Activated CD4-positive, CD25-positive, alpha-beta regulatory T cell treated with anti-CD3 and anti-CD28 coated beads, Interleukin-2, amount 50 U/mL, for 16 hours (primary cell): Measurements from ENCODE around the gene WSB1.
"Not testable (repeated sequence)": the region's sequence is repeated elsewhere in the genome, so short reads cannot be mapped to it uniquely, and the experiment has no call there.

Source experiments
- DNase-seq: peaks from one replicate; pipeline ENCODE4 v3.0.0-alpha.2; 2020; ENCODE audit warnings: low read depth, low spot score

WSB1 gene

GRCh38 chr17:27279132-27279531 lies 14.8 kb upstream of the WSB1 start:
- DNase-seq, result not testable (repeated sequence)

DNA sequence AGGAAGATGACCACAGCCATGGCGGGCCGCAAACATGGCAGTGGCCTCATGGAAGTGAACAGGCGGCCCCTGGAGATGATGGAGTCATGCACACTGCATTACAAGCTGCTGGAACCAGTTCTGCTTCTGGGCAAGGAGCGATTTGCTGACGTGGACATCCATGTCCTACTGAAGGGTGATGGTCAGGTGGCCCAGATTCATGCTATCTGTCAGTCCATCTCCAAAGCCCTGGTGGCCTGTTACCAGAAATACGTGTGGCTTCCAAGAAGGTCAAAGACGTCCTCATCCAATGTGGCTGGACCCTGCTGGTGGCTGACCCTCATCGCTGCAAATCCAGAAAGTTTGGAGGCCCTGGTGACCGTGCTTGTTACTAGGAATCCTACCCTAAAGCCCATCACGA lies 13.4 kb upstream of the WSB1 start:
- DNase-seq, result no peak

DNA sequence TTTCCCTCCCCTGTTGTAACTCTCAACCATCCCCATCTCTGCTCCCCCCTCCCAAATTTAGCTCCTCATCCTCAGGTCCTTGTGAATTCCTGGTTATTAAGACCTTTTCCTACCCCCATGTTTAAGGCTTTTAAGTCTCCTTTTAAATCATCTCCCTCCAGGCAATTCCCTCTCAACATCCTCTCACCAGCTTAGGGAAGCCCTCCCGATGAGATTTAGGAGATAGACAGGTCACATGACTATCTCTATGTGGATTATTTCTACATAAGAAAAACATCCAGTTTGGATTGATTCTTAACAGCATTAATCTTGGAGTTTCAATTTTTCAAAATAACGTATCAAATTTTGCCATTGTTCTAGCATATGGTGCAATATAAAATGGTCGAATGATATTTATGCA lies 12.5 kb upstream of the WSB1 start:
- DNase-seq, result no peak

DNA sequence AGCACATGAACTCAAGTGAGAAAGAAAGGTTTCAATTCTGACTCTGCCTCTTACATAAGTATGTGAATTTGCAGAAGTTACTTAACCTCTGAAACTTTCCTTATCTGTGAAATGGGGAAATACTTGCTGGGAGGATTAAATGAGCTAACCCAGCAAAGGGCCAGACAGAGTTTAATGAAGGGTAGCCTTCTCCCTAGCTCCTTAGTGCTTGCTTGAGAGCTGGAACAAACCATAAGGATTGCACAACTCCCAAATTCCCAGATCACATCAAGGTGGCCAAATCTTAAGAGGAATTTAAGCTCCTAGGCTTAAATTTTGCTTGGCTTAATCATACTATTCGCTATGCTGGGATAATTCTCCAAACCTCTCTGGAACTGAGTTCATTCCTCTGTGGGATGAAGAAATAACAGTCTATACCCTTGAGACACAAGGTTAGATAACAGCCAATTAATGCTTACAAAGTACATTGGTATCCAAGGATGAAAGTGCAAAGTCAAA lies 11.8 kb upstream of the WSB1 start:
- no peak for DNase-seq

- no peak for DNase-seq
Observed at GRCh38 chr17:27283060-27283459, 10.9 kb upstream of the WSB1 start.

DNA sequence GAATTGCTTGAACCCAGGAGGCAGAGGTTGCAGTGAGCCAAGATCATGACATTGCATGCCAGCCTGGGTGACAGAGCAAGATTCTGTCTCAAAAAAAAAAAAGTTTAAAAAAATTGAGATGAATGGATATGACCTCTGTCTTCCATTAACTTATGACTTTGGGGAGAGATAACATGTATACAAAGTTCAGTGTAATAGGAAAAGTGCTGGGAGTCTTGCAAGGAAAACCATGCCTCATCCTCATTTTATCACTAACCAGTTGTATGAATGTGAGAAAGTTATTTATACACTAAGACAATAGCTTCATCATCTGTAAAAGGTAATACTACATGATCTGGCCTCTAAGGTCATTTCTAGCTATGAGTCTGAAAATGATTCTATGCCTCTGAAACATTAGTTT lies 10.2 kb upstream of the WSB1 start:
- no peak for DNase-seq

DNA sequence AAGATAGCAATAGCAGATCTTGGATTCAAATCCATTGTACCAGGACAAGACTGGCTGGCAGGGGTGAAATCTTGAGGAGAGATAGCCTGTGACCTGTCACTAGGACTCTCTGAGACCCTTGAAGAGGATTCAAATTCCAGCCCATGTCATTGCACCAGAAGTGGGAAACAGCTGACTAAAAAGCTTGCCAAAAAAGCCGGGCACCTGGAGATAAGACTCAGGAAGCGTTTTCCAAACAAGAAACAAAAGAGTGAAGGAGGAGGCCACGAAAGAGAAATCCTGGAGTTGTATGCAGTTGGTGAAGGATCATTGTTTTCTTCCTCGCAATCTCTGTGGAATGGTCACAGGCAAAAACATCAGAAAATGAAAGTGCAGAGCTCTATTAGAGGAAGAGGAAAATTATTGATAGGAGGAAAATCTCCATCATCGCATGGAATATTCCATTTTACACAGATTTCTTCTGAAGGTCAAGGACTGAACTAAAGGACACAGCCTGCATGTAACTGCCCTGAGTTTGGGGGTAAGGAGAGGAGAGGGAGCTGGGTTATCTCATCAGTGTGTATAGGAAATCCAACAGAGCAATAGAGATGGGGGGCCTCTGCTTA lies 9.0 kb upstream of the WSB1 start:
- no peak for DNase-seq

DNA sequence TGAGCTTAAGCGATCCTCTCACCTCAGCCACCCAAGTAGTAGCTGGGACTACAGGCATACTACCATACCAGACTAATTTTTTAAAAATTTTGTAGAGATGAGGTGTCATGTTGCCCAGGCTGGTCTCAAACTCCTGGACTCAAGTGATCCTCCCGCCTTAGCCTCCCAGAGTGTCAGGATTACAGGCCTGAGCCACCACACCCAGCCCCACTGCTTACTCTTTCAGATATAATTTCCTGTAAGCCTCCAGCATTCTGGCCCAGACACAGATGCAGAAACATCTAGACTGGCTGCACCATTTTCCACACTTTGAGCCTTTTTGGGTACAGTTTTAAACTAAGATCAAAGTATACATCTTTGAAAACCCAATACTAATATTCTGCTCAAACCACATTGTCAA lies 8.4 kb upstream of the WSB1 start:
- no peak for DNase-seq

- DNase-seq, result no peak
Observed at GRCh38 chr17:27288183-27288582, 5.7 kb upstream of the WSB1 start.

GRCh38 chr17:27289856-27290255 lies 4.1 kb upstream of the WSB1 start:
- no peak for DNase-seq

DNA sequence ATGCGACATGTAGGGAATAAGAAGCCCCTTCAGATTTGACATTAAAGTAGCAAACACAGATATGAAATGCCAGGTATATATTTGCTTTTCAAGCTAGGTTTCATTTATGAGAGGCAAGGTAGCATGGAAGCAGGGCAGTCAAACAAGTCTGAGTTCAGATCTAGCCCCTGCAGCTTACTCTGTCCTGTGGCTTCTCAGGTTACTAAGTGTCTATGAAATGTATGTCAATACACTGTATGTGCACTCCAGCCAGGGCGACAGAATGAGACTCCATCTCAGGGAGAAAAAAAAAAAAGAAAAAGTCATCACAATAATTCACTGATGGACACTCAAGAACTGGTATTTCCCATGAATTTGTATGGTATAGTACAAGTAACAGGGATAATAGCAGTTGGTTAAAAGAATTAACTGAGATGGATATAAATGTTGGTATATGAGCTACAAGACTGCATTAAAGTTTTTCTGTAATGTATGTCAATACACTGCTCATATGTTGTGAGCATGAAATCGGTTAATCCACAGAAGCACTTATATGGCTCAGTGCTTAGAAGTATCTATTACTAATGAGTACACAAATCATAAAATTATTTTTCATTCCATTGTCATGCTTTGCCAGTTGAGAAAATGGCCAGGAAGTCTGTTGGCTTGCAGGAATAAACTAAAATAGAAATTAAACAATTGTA lies 2.9 kb upstream of the WSB1 start:
- DNase-seq, result no peak

GRCh38 chr17:27293359-27293897 lies 486 bp upstream of the WSB1 start:
- DNase-seq, result no peak

DNA sequence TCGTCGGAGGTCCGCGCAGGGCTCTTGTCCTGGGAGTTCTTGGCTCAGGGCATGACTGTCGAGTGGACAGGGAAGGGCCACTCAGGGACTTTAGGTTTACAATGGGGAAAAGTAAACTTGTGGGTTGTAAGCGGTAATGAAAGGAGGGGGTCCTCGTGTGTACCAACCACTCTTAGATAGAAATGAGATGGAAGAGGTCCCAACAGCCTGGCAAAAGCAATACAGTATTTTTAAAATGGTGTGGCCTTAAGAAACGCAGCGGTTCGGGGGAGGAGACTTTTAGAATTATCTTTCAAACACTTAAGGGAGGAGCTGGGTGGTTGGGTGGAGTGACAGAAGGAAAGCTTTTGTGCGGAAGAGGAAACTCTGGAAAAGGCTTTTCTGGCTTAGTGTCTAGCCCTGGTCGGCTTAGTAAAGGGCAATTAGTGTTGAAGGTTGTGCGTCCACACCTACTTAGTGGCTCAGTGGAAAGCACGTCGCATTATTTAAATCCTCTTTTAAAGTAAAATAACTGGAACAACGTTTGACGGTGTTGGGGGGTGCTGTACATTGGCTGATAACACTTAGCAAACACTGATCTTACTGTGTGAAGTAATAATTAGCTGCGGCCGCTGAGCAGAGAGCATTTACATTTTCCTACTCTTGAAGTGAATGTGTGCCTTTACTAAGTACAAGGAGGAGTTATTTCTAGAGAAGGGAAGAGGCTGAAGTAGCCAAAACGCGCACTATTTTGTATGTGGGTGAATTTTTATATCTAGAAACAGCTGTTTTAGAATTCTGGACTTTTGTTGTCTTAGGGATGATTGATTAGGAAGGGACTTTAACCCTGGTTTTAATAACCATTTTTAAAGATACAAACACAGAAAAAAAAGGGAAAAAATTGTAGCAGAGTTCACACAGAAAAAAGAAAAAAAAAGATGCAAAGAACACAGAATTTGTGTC lies 1.0 kb downstream of the WSB1 start:
- DNase-seq, result peak; percentile 15

GRCh38 chr17:27295945-27296344 lies 2.0 kb downstream of the WSB1 start:
- DNase-seq, result no peak

DNA sequence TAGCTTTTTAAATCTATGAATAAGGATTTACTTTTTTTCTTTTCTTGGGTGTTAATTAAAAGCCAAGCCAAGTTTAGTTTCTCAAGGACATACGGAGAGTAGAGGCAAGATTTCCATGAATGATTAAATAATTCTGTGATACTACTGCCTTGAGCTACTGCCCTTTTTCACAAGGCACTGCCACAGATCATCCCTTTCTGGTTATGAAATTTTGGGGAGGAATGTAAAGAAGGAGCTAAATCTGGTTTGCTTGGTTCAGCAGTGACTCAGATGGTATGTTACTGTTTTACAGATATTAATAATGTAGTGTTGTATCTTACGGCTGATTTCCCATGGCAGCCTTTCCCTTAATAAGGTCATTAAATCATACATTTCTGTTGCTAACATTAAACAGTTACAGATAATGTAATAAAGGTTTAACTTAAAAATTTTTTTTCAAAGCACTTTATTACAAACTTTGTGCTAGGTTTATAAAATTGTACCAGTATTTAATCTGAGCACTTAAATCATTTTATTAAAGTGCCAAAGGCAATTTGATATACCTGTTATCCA lies 2.6 kb downstream of the WSB1 start:
- DNase-seq, result no peak

DNA sequence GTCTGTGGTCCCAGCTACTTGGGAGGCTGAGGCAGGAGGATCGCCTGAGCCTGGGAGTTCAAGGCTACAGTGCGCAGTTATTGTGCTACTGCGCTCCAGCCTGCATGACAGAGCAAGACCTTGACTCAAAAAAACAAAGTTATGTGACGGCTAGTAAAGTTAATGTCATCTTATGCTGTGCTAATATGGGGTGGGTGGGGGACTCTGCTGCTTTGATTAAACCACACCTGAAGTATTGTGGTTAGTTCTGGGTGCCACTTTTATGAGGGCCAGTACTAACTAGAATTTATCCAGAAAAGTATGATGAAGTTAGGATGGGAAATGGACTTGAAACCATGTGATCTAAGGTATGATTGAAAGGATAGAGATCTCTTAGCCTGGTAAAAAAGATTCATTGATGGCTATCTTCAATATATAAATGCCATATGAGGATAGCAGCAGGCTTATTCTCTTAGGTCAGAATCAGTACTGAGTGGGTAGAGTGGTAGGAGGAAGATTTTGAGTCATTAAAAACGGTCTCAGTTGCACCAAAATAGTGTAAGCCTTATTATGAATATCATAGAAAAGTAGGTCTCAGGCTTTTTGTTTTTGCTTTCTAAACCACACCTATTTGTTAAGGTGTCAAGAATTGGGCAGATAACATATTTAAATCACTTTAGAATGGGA lies 5.6 kb downstream of the WSB1 start:
- DNase-seq, result no peak

DNA sequence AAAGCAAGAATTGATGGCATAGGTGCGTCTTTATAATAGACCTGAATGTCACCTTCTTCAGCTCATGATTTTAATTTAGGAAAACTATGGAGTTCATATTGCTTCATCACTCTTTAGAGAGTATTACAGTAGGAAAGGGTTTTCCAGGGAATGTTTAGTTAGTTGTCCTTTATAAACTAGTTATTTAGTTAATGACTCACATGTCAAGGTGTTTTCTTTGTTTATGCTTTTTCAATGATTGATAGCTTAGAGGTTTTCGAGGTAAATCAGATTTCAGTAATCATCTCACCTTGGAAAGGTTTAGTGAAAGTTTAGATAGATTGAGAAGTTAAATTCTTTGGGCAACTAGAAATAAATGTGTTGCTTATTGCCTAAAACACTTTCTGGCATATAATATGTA lies 9.8 kb downstream of the WSB1 start:
- DNase-seq, result no peak

GRCh38 chr17:27306276-27306835 lies 12.4 kb downstream of the WSB1 start:
- no peak for DNase-seq

DNA sequence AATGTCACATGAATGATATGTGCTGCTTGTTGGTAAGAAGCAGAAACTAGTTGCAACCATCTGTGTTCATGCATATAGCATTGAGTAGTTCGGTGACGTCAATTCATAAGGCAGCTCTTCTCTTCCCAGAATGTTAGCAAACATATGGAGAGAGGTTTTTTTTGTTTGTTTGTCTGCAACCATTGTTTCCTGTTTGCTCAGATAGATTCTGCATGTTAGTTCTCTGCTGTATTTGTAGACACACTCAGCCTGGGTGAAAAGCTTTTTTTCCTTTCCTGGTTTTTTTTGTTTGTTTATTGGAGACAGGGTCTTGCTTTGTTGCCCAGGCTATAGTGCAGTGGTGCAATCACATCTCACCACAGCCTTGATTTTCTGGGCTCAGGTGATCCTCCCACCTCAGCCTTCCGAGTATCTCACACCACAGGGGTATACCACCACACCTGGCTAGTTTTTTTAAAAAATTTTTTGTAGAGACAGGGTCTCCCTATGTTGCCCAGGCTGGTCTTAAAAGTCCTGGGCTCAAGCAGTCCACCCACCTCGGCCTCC lies 16.7 kb downstream of the WSB1 start:
- DNase-seq, result no peak

- DNase-seq, result no peak
Observed at GRCh38 chr17:27313301-27313700, 19.4 kb downstream of the WSB1 start.

DNA sequence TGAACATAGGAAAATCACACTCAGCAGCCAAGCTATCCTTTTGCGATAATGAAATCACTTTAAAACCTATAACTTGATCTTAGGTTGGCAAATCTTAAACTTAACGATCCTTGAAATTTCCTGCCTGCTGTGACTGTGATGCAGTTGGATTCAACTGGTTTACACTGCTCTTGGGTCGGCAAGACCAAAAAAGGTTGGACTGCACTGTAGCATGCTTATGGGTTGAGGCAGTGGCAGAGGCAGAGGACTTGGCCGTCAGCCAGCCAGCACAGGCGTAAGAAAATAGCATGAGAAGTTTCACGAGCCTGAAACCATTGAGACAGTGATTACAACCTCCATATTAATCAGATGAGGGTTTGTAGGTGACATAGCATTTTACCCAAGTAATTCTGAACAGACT lies 21.4 kb downstream of the WSB1 start:
- no peak for DNase-seq
